ENCODE results near the gene HMGXB4. TPM values are rescaled to one million over a fixed set of nuclear protein-coding genes. Genes with fewer than 3 reads are reported as not detected.

HMGXB4 gene
- total and polyA plus RNA-seq, 2 of the 13 experiments (the other 11 are each of a cell fraction or from before 2014, with no cell fraction given), result 13.9 to 16.3 TPM

DNA sequence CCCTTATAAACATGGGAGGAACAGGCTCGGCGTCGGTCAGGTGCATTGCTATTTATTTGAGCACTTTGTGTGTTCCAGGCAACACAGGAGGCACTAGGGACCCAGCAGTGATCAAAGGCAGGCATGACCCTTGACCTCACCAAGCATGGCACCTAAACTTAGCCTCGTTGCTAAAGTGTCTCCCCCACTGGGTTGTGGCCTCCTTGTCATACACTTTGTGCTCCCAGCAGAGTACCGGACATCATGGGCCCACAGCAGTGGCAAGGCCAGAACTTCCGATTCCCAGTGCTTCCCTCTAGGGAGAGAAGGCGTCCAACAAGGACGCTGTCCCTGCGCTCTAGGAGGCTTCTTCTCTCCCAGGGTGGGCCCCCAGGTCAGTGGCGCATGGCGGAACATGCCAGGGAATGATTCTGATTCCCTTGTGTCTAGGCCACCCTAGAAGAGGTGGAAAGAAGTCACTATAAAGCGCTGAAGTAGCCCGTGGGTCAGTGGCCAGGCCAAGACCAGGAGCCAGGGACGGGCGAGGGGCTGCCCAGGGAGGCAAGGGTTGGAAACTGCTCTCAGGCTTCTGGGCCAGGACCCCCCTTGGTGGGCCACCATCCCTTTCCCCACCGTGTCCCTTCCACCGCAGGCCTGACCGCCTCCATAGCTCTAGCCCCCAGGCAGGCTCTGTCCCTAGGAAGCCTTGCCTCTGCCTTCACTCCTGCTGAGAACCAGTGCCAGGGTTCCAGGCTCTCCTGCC, 62.1 kb downstream of the HMGXB4 start:
- ATAC-seq, result no peak
- ChIA-PET CTCF (ENCODE audit: low intra/inter-chr PET ratio, low total read pairs) (no interaction called here), POLR2A (no interaction called here)
- TF ChIP-seq JUN (CRISPR knock-in tag; IDR thresholded peaks at IDR 0.05) (no peak), NFKBIZ (CRISPR knock-in tag; IDR thresholded peaks at IDR 0.05) (no peak), ZNF609 (CRISPR knock-in tag; IDR thresholded peaks at IDR 0.05; ENCODE audit: borderline replicate concordance) (no peak), ZNF343 (CRISPR knock-in tag; IDR thresholded peaks at IDR 0.05) (no peak), CCDC6 (CRISPR knock-in tag; IDR thresholded peaks at IDR 0.05) (no peak), XRCC5 (optimal IDR thresholded peaks at IDR 0.05; ENCODE audit: low read length) (no peak), MXD1 (CRISPR knock-in tag; IDR thresholded peaks at IDR 0.05) (no peak), CBX5 (CRISPR knock-in tag; IDR thresholded peaks at IDR 0.05; ENCODE audit: borderline replicate concordance) (no peak), ZNF674 (CRISPR knock-in tag; IDR thresholded peaks at IDR 0.05; ENCODE audit: low read depth) (no peak), ZNF761 (CRISPR knock-in tag; conservative IDR thresholded peaks at IDR 0.05) (no peak), ARHGAP35 (CRISPR knock-in tag; IDR thresholded peaks at IDR 0.05; ENCODE audit: borderline replicate concordance) (no peak), HMGA1 (CRISPR knock-in tag; conservative IDR thresholded peaks at IDR 0.05) (no peak)
- TF ChIP-seq, protein P1, sequence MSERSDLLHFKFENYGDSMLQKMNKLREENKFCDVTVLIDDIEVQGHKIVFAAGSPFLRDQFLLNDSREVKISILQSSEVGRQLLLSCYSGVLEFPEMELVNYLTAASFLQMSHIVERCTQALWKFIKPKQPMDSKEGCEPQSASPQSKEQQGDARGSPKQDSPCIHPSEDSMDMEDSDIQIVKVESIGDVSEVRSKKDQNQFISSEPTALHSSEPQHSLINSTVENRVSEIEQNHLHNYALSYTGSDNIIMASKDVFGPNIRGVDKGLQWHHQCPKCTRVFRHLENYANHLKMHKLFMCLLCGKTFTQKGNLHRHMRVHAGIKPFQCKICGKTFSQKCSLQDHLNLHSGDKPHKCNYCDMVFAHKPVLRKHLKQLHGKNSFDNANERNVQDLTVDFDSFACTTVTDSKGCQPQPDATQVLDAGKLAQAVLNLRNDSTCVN (CRISPR knock-in tag; IDR thresholded peaks at IDR 0.05; ENCODE audit: borderline replicate concordance), result no peak
- TF ChIP-seq, protein P2, sequence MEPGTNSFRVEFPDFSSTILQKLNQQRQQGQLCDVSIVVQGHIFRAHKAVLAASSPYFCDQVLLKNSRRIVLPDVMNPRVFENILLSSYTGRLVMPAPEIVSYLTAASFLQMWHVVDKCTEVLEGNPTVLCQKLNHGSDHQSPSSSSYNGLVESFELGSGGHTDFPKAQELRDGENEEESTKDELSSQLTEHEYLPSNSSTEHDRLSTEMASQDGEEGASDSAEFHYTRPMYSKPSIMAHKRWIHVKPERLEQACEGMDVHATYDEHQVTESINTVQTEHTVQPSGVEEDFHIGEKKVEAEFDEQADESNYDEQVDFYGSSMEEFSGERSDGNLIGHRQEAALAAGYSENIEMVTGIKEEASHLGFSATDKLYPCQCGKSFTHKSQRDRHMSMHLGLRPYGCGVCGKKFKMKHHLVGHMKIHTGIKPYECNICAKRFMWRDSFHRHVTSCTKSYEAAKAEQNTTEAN (CRISPR knock-in tag; conservative IDR thresholded peaks at IDR 0.05), result no peak
- TF ChIP-seq, protein P3, sequence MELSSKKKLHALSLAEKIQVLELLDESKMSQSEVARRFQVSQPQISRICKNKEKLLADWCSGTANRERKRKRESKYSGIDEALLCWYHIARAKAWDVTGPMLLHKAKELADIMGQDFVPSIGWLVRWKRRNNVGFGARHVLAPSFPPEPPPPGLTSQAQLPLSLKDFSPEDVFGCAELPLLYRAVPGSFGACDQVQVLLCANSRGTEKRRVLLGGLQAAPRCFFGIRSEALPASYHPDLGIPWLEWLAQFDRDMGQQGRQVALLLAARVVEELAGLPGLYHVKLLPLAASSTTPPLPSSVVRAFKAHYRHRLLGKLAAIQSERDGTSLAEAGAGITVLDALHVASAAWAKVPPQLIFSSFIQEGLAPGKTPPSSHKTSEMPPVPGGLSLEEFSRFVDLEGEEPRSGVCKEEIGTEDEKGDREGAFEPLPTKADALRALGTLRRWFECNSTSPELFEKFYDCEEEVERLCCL (CRISPR knock-in tag; IDR thresholded peaks at IDR 0.05; ENCODE audit: borderline replicate concordance), result no peak

More for the DNA sequence above, 62.1 kb downstream of the HMGXB4 start:
- Histone ChIP-seq H3K27me3 (ENCODE audit: control insufficient read depth in 1 of 2, insufficient read depth in 2 of 2, low read length in 2 of 2) (no peaks in the 10 kb centered on the region), H3K27ac (ENCODE audit: extremely low read length, insufficient read depth, low read length) (no peak overlapping the region), H3K4me2 (ENCODE audit: low read depth, low read length) (no peak overlapping the region), H3K4me3 (replicated peaks in 1 of 3; ENCODE audit: insufficient read depth in 1 of 3, low read depth in 2 of 3, low read length in 3 of 3) (no peak overlapping the region), H3K9ac (ENCODE audit: insufficient read depth, low read depth, low read length) (no peak overlapping the region), H3K4me1 (ENCODE audit: insufficient read depth, low read length) (no peaks in the 10 kb centered on the region), H2AFZ (ENCODE audit: low read length) (no peak overlapping the region), H3K79me2 (ENCODE audit: insufficient read depth, low read length) (peaks cover 4% of the 10 kb centered on the region), H4K20me1 (ENCODE audit: insufficient read depth, low read length) (no peaks in the 10 kb centered on the region), H3K9me3 (ENCODE audit: low read length) (no peaks in the 10 kb centered on the region), H3K36me3 (replicated peaks in 1 of 2; ENCODE audit: control insufficient read depth in 1 of 2, insufficient read depth in 2 of 2, low read length in 2 of 2) (peaks cover 47 to 66% of the 10 kb centered on the region in 2 experiments)
- FAIRE-seq (no peak), DNase-seq (ENCODE audit: low spot score) (no peak)
- intact Hi-C loops (cut with micrococcal nuclease; ENCODE audit: unreplicated experiment) (no loop called here), in situ Hi-C loops (cut with HindIII; ENCODE audit: extremely low pct_ligation_motif_present, low pct_unique_long_range_greater_than_20kb) (no loop called here)
- no TSS peak for BruUV-seq (replicated peaks)
- WGBS (ENCODE audit: low lambda C conversion rate), result 93% methylated on average over 12 of the region's 18 CpGs

Measured in HepG2 (cell line).